ENCODE data around the gene OR2AG2. TPM values are rescaled to one million over a fixed set of nuclear protein-coding genes. Genes with fewer than 3 reads are reported as not detected.
"Not testable (repeated sequence)": the region's sequence is repeated elsewhere in the genome, so short reads cannot be mapped to it uniquely, and the experiment has no call there.

OR2AG2 gene
- total RNA-seq, result 0.41 TPM in 1 of 2 replicates, not detected in the other

- intact Hi-C loops (cut with micrococcal nuclease), result no loop called here
These were observed at the start of gene OR2AG2 for GRCh38 chr11:6771926-6772893. OR2AG2 (minus strand) TSS chr11:6771976; CDS start chr11:6768957, 3,019 bp downstream.

- intact Hi-C loops (cut with micrococcal nuclease), result loop anchor here (10.0 kb wide), 1 partner anchor 456 kb away; no protein-coding TSS in a partner anchor
These were observed 47.2 kb upstream of the OR2AG2 start for GRCh38 chr11:6818967-6819366.

GRCh38 chr11:6817694-6818093 lies 45.9 kb upstream of the OR2AG2 start:
- intact Hi-C loops (cut with micrococcal nuclease), result loop anchor here (10.0 kb wide), 1 partner anchor 457 kb away; no protein-coding TSS in a partner anchor

- intact Hi-C loops (cut with micrococcal nuclease), result loop anchor here (10.0 kb wide), 1 partner anchor 461 kb away; no protein-coding TSS in a partner anchor
These were observed 41.9 kb upstream of the OR2AG2 start for GRCh38 chr11:6813656-6814055.

GRCh38 chr11:6812390-6813005 lies 40.7 kb upstream of the OR2AG2 start:
- intact Hi-C loops (cut with micrococcal nuclease), result loop anchor here (1.0 to 10.0 kb wide), 3 partner anchors 462 to 882 kb away; no protein-coding TSS in a partner anchor

- intact Hi-C loops (cut with micrococcal nuclease), result not testable (repeated sequence)
These were observed 29.3 kb upstream of the OR2AG2 start for GRCh38 chr11:6801075-6801474.

GRCh38 chr11:6799402-6799801 lies 27.6 kb upstream of the OR2AG2 start, which contains the start of gene OR6A2:
OR6A2 (minus strand) TSS chr11:6799689; CDS start chr11:6795708, 3,981 bp downstream.
- intact Hi-C loops (cut with micrococcal nuclease), result no loop called here

- intact Hi-C loops (cut with micrococcal nuclease), result no loop called here
These were observed 22.9 kb upstream of the OR2AG2 start for GRCh38 chr11:6794639-6795038.

- intact Hi-C loops (cut with micrococcal nuclease), result no loop called here
These were observed 18.8 kb upstream of the OR2AG2 start for GRCh38 chr11:6790546-6790945.

GRCh38 chr11:6782720-6783119 lies 10.9 kb upstream of the OR2AG2 start, which contains the start of gene OR2AG1:
OR2AG1 (plus strand) TSS chr11:6783020; CDS start chr11:6785038, 2,018 bp downstream.
- intact Hi-C loops (cut with micrococcal nuclease), result no loop called here

GRCh38 chr11:6780829-6781228 lies 9.1 kb upstream of the OR2AG2 start:
- intact Hi-C loops (cut with micrococcal nuclease), result no loop called here

GRCh38 chr11:6778518-6778917 lies 6.7 kb upstream of the OR2AG2 start:
- intact Hi-C loops (cut with micrococcal nuclease), result no loop called here

GRCh38 chr11:6757373-6757967 lies 14.3 kb downstream of the OR2AG2 start:
- intact Hi-C loops (cut with micrococcal nuclease), result loop anchor here (1.0 kb wide), 6 partner anchors 11 to 378 kb away; no protein-coding TSS in a partner anchor

- intact Hi-C loops (cut with micrococcal nuclease), result loop anchor here (2.0 kb wide), 1 partner anchor 317 kb away; no protein-coding TSS in a partner anchor
These were observed 15.8 kb downstream of the OR2AG2 start for GRCh38 chr11:6755953-6756347.

GRCh38 chr11:6755303-6755952 lies 16.3 kb downstream of the OR2AG2 start:
- intact Hi-C loops (cut with micrococcal nuclease), result loop anchor here (2.0 kb wide), 1 partner anchor 317 kb away; no protein-coding TSS in a partner anchor

GRCh38 chr11:6747097-6747668 lies 24.6 kb downstream of the OR2AG2 start:
- intact Hi-C loops (cut with micrococcal nuclease), result loop anchor here (2.0 to 10.0 kb wide), 5 partner anchors 182 to 1938 kb away; partner anchors contain the start of genes EIF3F, PPFIBP2, RPL27A and TRIM22

- intact Hi-C loops (cut with micrococcal nuclease), result loop anchor here (1.0 to 10.0 kb wide), 13 partner anchors 8 to 1938 kb away; partner anchors contain the start of genes ARFIP2, EIF3F, FHIP1B and ILK
These were observed 25.1 kb downstream of the OR2AG2 start for GRCh38 chr11:6746626-6747025.

- intact Hi-C loops (cut with micrococcal nuclease), result loop anchor here (1.0 to 10.0 kb wide), 13 partner anchors 8 to 1939 kb away; partner anchors contain the start of genes ARFIP2, EIF3F, FHIP1B and ILK
These were observed 25.6 kb downstream of the OR2AG2 start for GRCh38 chr11:6746086-6746618.

- intact Hi-C loops (cut with micrococcal nuclease), result loop anchor here (1.0 to 10.0 kb wide), 15 partner anchors 7 to 1939 kb away; partner anchors contain the start of genes ARFIP2, EIF3F, FHIP1B and ILK
These were observed 26.2 kb downstream of the OR2AG2 start for GRCh38 chr11:6745465-6746015.
